Daoy (cell line): ENCODE results near the gene KRT35. TPM values are rescaled to one million over a fixed set of nuclear protein-coding genes. Genes with fewer than 3 reads are reported as not detected.

Source experiments
- total RNA-seq: library from RNA; depleted of rRNA; stranded (reverse); fragments of >200 nt; shearing (Covaris generic); gene quantifications from 2 replicates; pipeline ENCODE4 v1.2.3, GENCODE V29; 2014; rRNA removed

KRT35 gene
- total RNA-seq, 1 experiment from 2014 or later = not detected

Other genes with a start within 250 kb of the KRT35 start
- gene KRTAP9-3, start 248.7 kb downstream of the KRT35 start, total RNA-seq = not detected in 2 replicates
- not detected in 2 replicates for gene KRTAP9-8, start 243.2 kb downstream of the KRT35 start, total RNA-seq
- gene KRTAP9-4, start 231.5 kb downstream of the KRT35 start, total RNA-seq = not detected in 2 replicates
- gene KRTAP9-9, start 225.8 kb downstream of the KRT35 start, total RNA-seq = not detected in 2 replicates
- not detected in 2 replicates for gene KRTAP9-6, start 215.8 kb downstream of the KRT35 start, total RNA-seq
- gene KRTAP9-7, start 205.5 kb downstream of the KRT35 start, total RNA-seq = not detected in 2 replicates
- gene KRTAP29-1, start 178.3 kb downstream of the KRT35 start, total RNA-seq = not detected in 2 replicates
- gene KRTAP16-1, start 171.8 kb downstream of the KRT35 start, total RNA-seq = not detected in 2 replicates
- gene KRTAP17-1, start 165.4 kb downstream of the KRT35 start, total RNA-seq = not detected in 2 replicates
- gene KRT33A, start 130.3 kb downstream of the KRT35 start, total RNA-seq = not detected in 2 replicates
- gene KRT33B, start 111.3 kb downstream of the KRT35 start, total RNA-seq = not detected in 2 replicates
- 0.46 and 1.4 TPM in 2 replicates for gene KRT34, start 98.8 kb downstream of the KRT35 start, total RNA-seq
- gene KRT31, start 83.5 kb downstream of the KRT35 start, total RNA-seq = not detected in 2 replicates
- gene KRT37, start 56.6 kb downstream of the KRT35 start, total RNA-seq = not detected in 2 replicates
- gene KRT38, start 40.2 kb downstream of the KRT35 start, total RNA-seq = not detected in 2 replicates
- 0.06 TPM in 2 replicates for gene KRT32, start 13.8 kb downstream of the KRT35 start, total RNA-seq
- gene KRT36, start 8.8 kb upstream of the KRT35 start, total RNA-seq = not detected in 2 replicates
- gene KRT13, start 24.5 kb upstream of the KRT35 start, total RNA-seq = not detected in 2 replicates
- 0.51 and 3.1 TPM in 2 replicates for gene KRT15, start 37.7 kb upstream of the KRT35 start, total RNA-seq
- 0.86 TPM in 1 of 2 replicates, not detected in the other for gene KRT19, start 47.2 kb upstream of the KRT35 start, total RNA-seq
- not detected in 2 replicates for gene KRT9, start 90.9 kb upstream of the KRT35 start, total RNA-seq
- gene KRT14, start 105.7 kb upstream of the KRT35 start, total RNA-seq = 0.63 and 1.4 TPM in 2 replicates
- gene KRT16, start 131.6 kb upstream of the KRT35 start, total RNA-seq = 1.0 TPM in 1 of 2 replicates, not detected in the other
- 276 and 317 TPM in 2 replicates for gene KRT17, start 143.4 kb upstream of the KRT35 start, total RNA-seq
- 78.2 and 85.4 TPM in 2 replicates for gene EIF1, start 207.7 kb upstream of the KRT35 start, total RNA-seq
- gene GAST, start 231.2 kb upstream of the KRT35 start, total RNA-seq = not detected in 2 replicates